GM23248 (cell line): ENCODE data around the gene SMYD3. TPM values are rescaled to one million over a fixed set of nuclear protein-coding genes. Genes with fewer than 3 reads are reported as not detected.

ENCODE experiments used
- DNase-seq: peaks from one replicate; pipeline ENCODE4 v3.0.0-alpha.2; 2015
- H2AFZ ChIP-seq: fragments of 200-600 bp; sonication (generic); 2 replicates; pipeline ENCODE4 v1.6.1; 2016; ENCODE audit warnings: antibody characterized with exemption
- H3F3A ChIP-seq: fragments of 200-600 bp; sonication (generic); 2 replicates; pipeline ENCODE4 v1.6.1; 2016; ENCODE audit warnings: mild to moderate bottlenecking, antibody characterized with exemption, mixed run types; ENCODE audit not compliant: insufficient read depth
- H3K27ac ChIP-seq: fragments of 200-600 bp; sonication (generic); 2 replicates; pipeline ENCODE4 v1.5.1; 2016; ENCODE audit warnings: mild to moderate bottlenecking
- H3K27me3 ChIP-seq: fragments of 200-600 bp; sonication (generic); replicated peaks from 2 replicates; pipeline ENCODE4 v1.6.1; 2016; ENCODE audit warnings: mild to moderate bottlenecking; ENCODE audit not compliant: insufficient read depth
- H3K36me3 ChIP-seq: fragments of 200-600 bp; sonication (generic); 2 replicates; pipeline ENCODE4 v1.6.1; 2016; ENCODE audit warnings: low read depth, mild to moderate bottlenecking
- H3K4me1 ChIP-seq: fragments of 200-600 bp; sonication (generic); 2 replicates; pipeline ENCODE4 v1.6.1; 2016; ENCODE audit warnings: mild to moderate bottlenecking; ENCODE audit not compliant: insufficient read depth
- H3K4me2 ChIP-seq: fragments of 200-600 bp; sonication (generic); one replicate; pipeline ENCODE4 v1.6.1; 2016; ENCODE audit warnings: mild to moderate bottlenecking; ENCODE audit not compliant: unreplicated experiment
- H3K4me3 ChIP-seq: fragments of 200-600 bp; sonication (generic); 2 replicates; pipeline ENCODE4 v1.5.1; 2016; ENCODE audit warnings: mild to moderate bottlenecking
- H3K79me2 ChIP-seq: fragments of 200-600 bp; sonication (generic); 2 replicates; pipeline ENCODE4 v1.6.1; 2016; ENCODE audit warnings: mild to moderate bottlenecking; ENCODE audit not compliant: insufficient read depth
- H3K9ac ChIP-seq: fragments of 200-600 bp; sonication (generic); 2 replicates; pipeline ENCODE4 v1.6.1; 2016; ENCODE audit warnings: mild to moderate bottlenecking
- H3K9me2 ChIP-seq: fragments of 200-600 bp; sonication (generic); 2 replicates; pipeline ENCODE4 v1.6.1; 2016; ENCODE audit warnings: mixed run types, mild to moderate bottlenecking, moderate library complexity; ENCODE audit not compliant: insufficient read depth
- H3K9me3 ChIP-seq: fragments of 200-600 bp; sonication (generic); one replicate; pipeline ENCODE4 v1.6.1; 2017; ENCODE audit warnings: low read depth
- H4K20me1 ChIP-seq: fragments of 200-600 bp; sonication (generic); 2 replicates; pipeline ENCODE4 v1.6.0; 2016; ENCODE audit not compliant: insufficient read depth
- EZH2 ChIP-seq: fragments of 200-600 bp; sonication (generic); IDR thresholded peaks from 2 replicates; pipeline ENCODE4 v1.6.1; 2018; ENCODE audit warnings: antibody characterized with exemption, mild to moderate bottlenecking; ENCODE audit not compliant: insufficient read depth, poor library complexity, severe bottlenecking
- EZH2phosphoT487 ChIP-seq: fragments of 200-600 bp; sonication (generic); IDR thresholded peaks from 2 replicates; pipeline ENCODE4 v1.6.1; 2018; ENCODE audit warnings: antibody characterized with exemption, moderate library complexity, mild to moderate bottlenecking, low read depth; ENCODE audit not compliant: insufficient read depth
- WGBS, 2 experiments: methylation state at CpG; one replicate each; pipeline ENCODE4 v1.1.6; 2015 to 2017; ENCODE audit warnings: low lambda C conversion rate in 2 of 2, low coverage in 1 of 2; ENCODE audit errors: missing lambda C conversion rate in 2 of 2; 5-methylcytosine and 5-hydroxymethylcytosine counted together
- in situ Hi-C: fragments of 300-500 bp; cut with MboI; formaldehyde crosslinking; loops from 2 replicates; pipeline ENCODE4 v1.15.0; 2020
- polyA plus RNA-seq: library from polyadenylated mRNA; unstranded; fragments of >200 nt; fragmentation: Nextera tagmentation; extraction: Ambion mirVana; gene quantifications from 2 replicates; pipeline ENCODE4 v1.2.1, GENCODE V29; 2016
- total RNA-seq: library from RNA; depleted of rRNA; stranded (reverse); fragments of >200 nt; shearing (Covaris generic); gene quantifications from 2 replicates; pipeline ENCODE4 v1.2.3, GENCODE V29; 2014

SMYD3 gene
- total and polyA plus RNA-seq, 2 experiments from 2014 or later, result 32.1 to 44.8 TPM

GRCh38 chr1:246265481-246265880, 241.6 kb downstream of the SMYD3 start:
- Histone ChIP-seq H3K4me3 (no peak overlapping the region), H3K79me2 (no peaks in the 10 kb centered on the region), H2AFZ (no peak overlapping the region), H3K4me2 (no peak overlapping the region), H3K9me2 (no peaks in the 10 kb centered on the region), H3F3A (no peaks in the 10 kb centered on the region), H4K20me1 (no peaks in the 10 kb centered on the region), H3K4me1 (no peaks in the 10 kb centered on the region), H3K9me3 (no peaks in the 10 kb centered on the region), H3K9ac (no peak overlapping the region), H3K27ac (no peak overlapping the region), H3K36me3 (no peaks in the 10 kb centered on the region), H3K27me3 (no peaks in the 10 kb centered on the region)
- in situ Hi-C loops, result no loop called here
- no peak for TF ChIP-seq EZH2
- TF ChIP-seq EZH2phosphoT487, result no peak
- no peak for DNase-seq
- 70 to 77% methylated on average over 2 of the region's 2 CpGs for WGBS, 2 experiments

- H3K79me2 ChIP-seq, result no peaks in the 10 kb centered on the region
- H3K4me3 ChIP-seq, result no peak overlapping the region
- H2AFZ ChIP-seq, result no peak overlapping the region
- 75 to 81% methylated on average over 6 of the region's 6 CpGs for WGBS, 2 experiments
- no peak for TF ChIP-seq EZH2phosphoT487
- no peak for TF ChIP-seq EZH2
- no peaks in the 10 kb centered on the region for H3F3A ChIP-seq
- DNase-seq, result no peak
- H3K9ac ChIP-seq, result no peak overlapping the region
- H3K36me3 ChIP-seq, result no peaks in the 10 kb centered on the region
- in situ Hi-C loops, result no loop called here
- no peaks in the 10 kb centered on the region for H3K27me3 ChIP-seq
- no peaks in the 10 kb centered on the region for H3K4me1 ChIP-seq
- H4K20me1 ChIP-seq, result no peaks in the 10 kb centered on the region
- H3K9me3 ChIP-seq, result no peaks in the 10 kb centered on the region
- no peak overlapping the region for H3K27ac ChIP-seq
- no peaks in the 10 kb centered on the region for H3K9me2 ChIP-seq
- no peak overlapping the region for H3K4me2 ChIP-seq
Observed at GRCh38 chr1:246262281-246262680, 244.8 kb downstream of the SMYD3 start.

- DNase-seq, result no peak
- Histone ChIP-seq H2AFZ (no peak overlapping the region), H3K4me1 (no peaks in the 10 kb centered on the region), H3K27me3 (no peaks in the 10 kb centered on the region), H3K9me3 (no peaks in the 10 kb centered on the region), H3K4me3 (no peak overlapping the region), H3F3A (no peaks in the 10 kb centered on the region), H3K9me2 (no peaks in the 10 kb centered on the region), H3K9ac (no peak overlapping the region), H3K27ac (no peak overlapping the region), H3K36me3 (no peaks in the 10 kb centered on the region), H4K20me1 (no peaks in the 10 kb centered on the region), H3K79me2 (no peaks in the 10 kb centered on the region), H3K4me2 (no peak overlapping the region)
- TF ChIP-seq EZH2 (no peak), EZH2phosphoT487 (no peak)
- in situ Hi-C loops, result no loop called here
- 97% methylated on average over 3 of the region's 3 CpGs for WGBS, 2 experiments
Observed at GRCh38 chr1:246261639-246262038, 245.4 kb downstream of the SMYD3 start.

GRCh38 chr1:246258250-246258649, 248.8 kb downstream of the SMYD3 start:
- no peak for TF ChIP-seq EZH2
- H2AFZ ChIP-seq, result no peak overlapping the region
- no peak for DNase-seq
- H3K9me3 ChIP-seq, result no peaks in the 10 kb centered on the region
- no peaks in the 10 kb centered on the region for H3K4me1 ChIP-seq
- H3K36me3 ChIP-seq, result no peaks in the 10 kb centered on the region
- H3K4me2 ChIP-seq, result no peak overlapping the region
- no peaks in the 10 kb centered on the region for H3K9me2 ChIP-seq
- no peak overlapping the region for H3K4me3 ChIP-seq
- H3K79me2 ChIP-seq, result no peaks in the 10 kb centered on the region
- no peaks in the 10 kb centered on the region for H3F3A ChIP-seq
- in situ Hi-C loops, result no loop called here
- WGBS, 2 experiments, result 96% methylated on average over 4 of the region's 4 CpGs
- H4K20me1 ChIP-seq, result no peaks in the 10 kb centered on the region
- no peak overlapping the region for H3K27ac ChIP-seq
- H3K9ac ChIP-seq, result no peak overlapping the region
- H3K27me3 ChIP-seq, result no peaks in the 10 kb centered on the region

GRCh38 chr1:246255773-246256172, 251.3 kb downstream of the SMYD3 start:
- in situ Hi-C loops, result no loop called here
- Histone ChIP-seq H3K36me3 (no peaks in the 10 kb centered on the region), H3K79me2 (no peaks in the 10 kb centered on the region), H3K4me2 (no peak overlapping the region), H3K27me3 (no peaks in the 10 kb centered on the region), H2AFZ (no peak overlapping the region), H3F3A (no peaks in the 10 kb centered on the region; the same call in 1 of the 2 replicates), H3K9me2 (no peaks in the 10 kb centered on the region), H3K9me3 (no peaks in the 10 kb centered on the region), H4K20me1 (no peaks in the 10 kb centered on the region), H3K4me1 (no peaks in the 10 kb centered on the region), H3K27ac (no peak overlapping the region), H3K4me3 (no peak overlapping the region), H3K9ac (no peak overlapping the region)
- TF ChIP-seq EZH2phosphoT487 (no peak), EZH2 (no peak)
- 100% methylated on average over 2 of the region's 2 CpGs for WGBS, 2 experiments
- no peak for DNase-seq
